OCI-LY7 (cell line): ENCODE measurements around the gene CCDC92. TPM values are rescaled to one million over a fixed set of nuclear protein-coding genes. Genes with fewer than 3 reads are reported as not detected.

ENCODE experiments used
- BruUV-seq: library from RNA; stranded (reverse); fragments of 400-500 nt; replicated peaks from 2 replicates; lab custom pipeline; 2021; lab: Mats Ljungman, UMichigan
- CTCF ChIA-PET: fragments of 300-600 bp; sonication (Branson Sonifier 250); formaldehyde crosslinking; loops from one replicate; lab custom pipeline; 2022; ENCODE audit warnings: antibody characterized with exemption; ENCODE audit not compliant: unreplicated experiment; lab: Charles Lee
- POLR2A ChIA-PET: fragments of 300-600 bp; sonication (Branson Sonifier 250); formaldehyde crosslinking; loops from one replicate; lab custom pipeline; 2022; ENCODE audit warnings: antibody characterized with exemption; lab: Charles Lee
- DNase-seq: peaks from one replicate; pipeline ENCODE4 v3.0.0-alpha.2; 2015; ENCODE audit warnings: low spot score
- H2AFZ ChIP-seq: fragments of 200-600 bp; sonication (generic), shearing (Covaris generic); 2 replicates; pipeline ENCODE4 v1.6.1; 2014; ENCODE audit warnings: mild to moderate bottlenecking, antibody characterized with exemption, low read length, moderate library complexity
- H3K27ac ChIP-seq: fragments of 200-600 bp; sonication (generic); 2 replicates; pipeline ENCODE4 v1.5.1; 2014; ENCODE audit warnings: mixed run types, low read depth, mild to moderate bottlenecking, moderate library complexity, low read length, inconsistent platforms; ENCODE audit not compliant: poor library complexity, severe bottlenecking
- H3K36me3 ChIP-seq: fragments of 200-600 bp; sonication (generic); 2 replicates; pipeline ENCODE4 v1.6.1; 2014; ENCODE audit warnings: mild to moderate bottlenecking, antibody characterized with exemption, low read length, moderate library complexity, mixed read lengths; ENCODE audit not compliant: insufficient read depth
- H3K4me1 ChIP-seq: fragments of 200-600 bp; sonication (generic); 2 replicates; pipeline ENCODE4 v1.5.1; 2014; ENCODE audit warnings: mild to moderate bottlenecking, low read length; ENCODE audit not compliant: insufficient read depth, poor library complexity, severe bottlenecking
- H3K4me2 ChIP-seq: fragments of 200-600 bp; sonication (generic); 2 replicates; pipeline ENCODE4 v1.6.1; 2014; ENCODE audit warnings: mild to moderate bottlenecking, low read length
- H3K4me3 ChIP-seq: fragments of 200-600 bp; sonication (generic); 2 replicates; pipeline ENCODE4 v1.5.1; 2014; ENCODE audit warnings: mild to moderate bottlenecking, low read depth, low read length; ENCODE audit not compliant: poor library complexity, severe bottlenecking
- H3K79me2 ChIP-seq: fragments of 200-600 bp; sonication (generic); 2 replicates; pipeline ENCODE4 v1.6.1; 2016; ENCODE audit warnings: low read depth, mild to moderate bottlenecking, low read length, moderate library complexity, mixed read lengths; ENCODE audit not compliant: insufficient read depth
- H3K9me2 ChIP-seq: fragments of 200-600 bp; sonication (generic); 2 replicates; pipeline ENCODE4 v1.6.1; 2016; ENCODE audit warnings: mild to moderate bottlenecking, low read length, mixed read lengths; ENCODE audit not compliant: insufficient read depth
- H3K9me3 ChIP-seq: fragments of 200-600 bp; sonication (generic); 2 replicates; pipeline ENCODE4 v1.6.1; 2014; ENCODE audit warnings: mild to moderate bottlenecking, mixed run types, low read length, mixed read lengths
- H4K20me1 ChIP-seq: fragments of 200-600 bp; sonication (generic); 2 replicates; pipeline ENCODE4 v1.6.1; 2014; ENCODE audit warnings: mild to moderate bottlenecking, antibody characterized with exemption, low read length, moderate library complexity, mixed read lengths; ENCODE audit not compliant: insufficient read depth
- EZH2phosphoT487 ChIP-seq: fragments of 200-600 bp; sonication (generic); IDR thresholded peaks from 2 replicates; pipeline ENCODE4 v1.6.1; 2018; ENCODE audit warnings: low read depth, borderline replicate concordance, mild to moderate bottlenecking, mixed run types, antibody characterized with exemption, low read length, moderate library complexity, mixed read lengths
- intact Hi-C: fragments of 100-400 bp; cut with micrococcal nuclease; formaldehyde crosslinking; loops from one replicate; pipeline ENCODE4 v1.10.0; 2022; ENCODE audit not compliant: unreplicated experiment
- total RNA-seq, 2 experiments: library from RNA; depleted of rRNA in 1 of 2; stranded (reverse); fragments of >200 nt in 1 of 2; shearing (Covaris generic) in 1 of 2; gene quantifications; 2 replicates each; pipeline ENCODE4 v1.2.3, GENCODE V29; 2014 to 2022
- TF ChIP-seq, protein P1 (sequence below): fragments of 200-600 bp; sonication (generic); conservative IDR thresholded peaks from 2 replicates; pipeline ENCODE4 v1.5.1; 2014; ENCODE audit warnings: mild to moderate bottlenecking, antibody characterized with exemption, low read length, moderate library complexity, mixed read lengths

Gene CCDC92
- total RNA-seq, 2 experiments from 2014 or later = 3.1 to 12.3 TPM

DNA sequence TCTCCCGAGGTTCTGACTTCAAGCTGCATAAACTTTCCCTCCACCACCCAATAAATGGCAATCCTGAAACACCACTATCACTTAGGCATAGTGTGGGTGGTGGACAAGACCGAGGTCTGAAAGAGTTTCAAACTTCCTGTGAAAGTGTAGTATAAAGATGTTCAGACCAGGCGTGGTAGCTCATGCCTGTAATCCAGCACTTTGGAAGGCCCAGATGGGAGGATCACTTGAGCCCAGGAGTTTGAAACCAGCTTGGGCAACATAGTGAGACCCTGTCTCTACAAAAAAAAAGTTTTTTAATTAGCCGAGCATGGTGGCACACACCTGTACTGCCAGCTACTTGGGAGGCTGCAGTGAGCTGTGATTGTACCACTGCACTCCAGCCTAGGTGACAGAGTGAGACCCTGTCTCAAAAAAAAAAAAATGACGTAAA, 61.9 kb downstream of the CCDC92 start:
- Histone ChIP-seq H3K27ac (peak overlapping the region; percentile 21), H3K36me3 (no peaks in the 10 kb centered on the region), H2AFZ (no peak overlapping the region), H3K4me3 (no peak overlapping the region), H4K20me1 (no peaks in the 10 kb centered on the region), H3K4me1 (no peaks in the 10 kb centered on the region), H3K9me2 (no peaks in the 10 kb centered on the region), H3K9me3 (no peaks in the 10 kb centered on the region), H3K79me2 (no peaks in the 10 kb centered on the region), H3K4me2 (no peak overlapping the region)
- ChIA-PET POLR2A (interaction anchor here (0.6 to 0.7 kb wide), 4 partner anchors 42 to 835 kb away, joined by 3 read pairs; no protein-coding TSS in a partner anchor), CTCF (no interaction called here)
- TF ChIP-seq, protein P1, sequence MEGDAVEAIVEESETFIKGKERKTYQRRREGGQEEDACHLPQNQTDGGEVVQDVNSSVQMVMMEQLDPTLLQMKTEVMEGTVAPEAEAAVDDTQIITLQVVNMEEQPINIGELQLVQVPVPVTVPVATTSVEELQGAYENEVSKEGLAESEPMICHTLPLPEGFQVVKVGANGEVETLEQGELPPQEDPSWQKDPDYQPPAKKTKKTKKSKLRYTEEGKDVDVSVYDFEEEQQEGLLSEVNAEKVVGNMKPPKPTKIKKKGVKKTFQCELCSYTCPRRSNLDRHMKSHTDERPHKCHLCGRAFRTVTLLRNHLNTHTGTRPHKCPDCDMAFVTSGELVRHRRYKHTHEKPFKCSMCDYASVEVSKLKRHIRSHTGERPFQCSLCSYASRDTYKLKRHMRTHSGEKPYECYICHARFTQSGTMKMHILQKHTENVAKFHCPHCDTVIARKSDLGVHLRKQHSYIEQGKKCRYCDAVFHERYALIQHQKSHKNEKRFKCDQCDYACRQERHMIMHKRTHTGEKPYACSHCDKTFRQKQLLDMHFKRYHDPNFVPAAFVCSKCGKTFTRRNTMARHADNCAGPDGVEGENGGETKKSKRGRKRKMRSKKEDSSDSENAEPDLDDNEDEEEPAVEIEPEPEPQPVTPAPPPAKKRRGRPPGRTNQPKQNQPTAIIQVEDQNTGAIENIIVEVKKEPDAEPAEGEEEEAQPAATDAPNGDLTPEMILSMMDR = no peak
- TF ChIP-seq EZH2phosphoT487 = no peak
- intact Hi-C loops = no loop called here
- no TSS peak for BruUV-seq
- peak; percentile 19 for DNase-seq

DNA sequence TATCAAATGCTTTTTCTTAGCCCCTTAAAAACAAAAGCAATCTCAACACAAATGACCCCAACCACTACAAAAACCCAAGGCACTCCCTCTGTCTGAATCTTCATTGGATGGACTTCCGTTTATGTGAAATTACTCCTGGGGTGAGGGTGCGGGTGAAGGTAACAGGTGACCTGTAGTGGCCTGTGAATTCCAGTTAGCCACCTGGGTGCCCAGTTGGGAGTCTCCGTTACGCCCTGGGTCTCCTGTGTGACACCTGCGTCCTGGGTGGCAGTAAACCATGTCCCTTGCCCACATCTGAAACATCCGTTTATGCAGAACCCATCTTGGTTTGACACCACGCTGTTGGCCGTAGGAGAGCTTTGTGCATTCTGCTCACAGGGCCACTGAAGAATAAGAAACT, 62.6 kb downstream of the CCDC92 start:
- POLR2A ChIA-PET = interaction anchor here (0.6 to 0.7 kb wide), 4 partner anchors 62 to 836 kb away, joined by 3 read pairs; no protein-coding TSS in a partner anchor

More for the DNA sequence above, 62.6 kb downstream of the CCDC92 start:
- DNase-seq = no peak
- CTCF ChIA-PET = no interaction called here
- no peak overlapping the region for H3K27ac ChIP-seq
- no peaks in the 10 kb centered on the region for H4K20me1 ChIP-seq
- no peak overlapping the region for H2AFZ ChIP-seq
- H3K4me2 ChIP-seq = no peak overlapping the region
- intact Hi-C loops = no loop called here
- no TSS peak for BruUV-seq
- TF ChIP-seq, protein P1 = no peak
- TF ChIP-seq EZH2phosphoT487 = no peak
- H3K4me1 ChIP-seq = no peaks in the 10 kb centered on the region
- H3K36me3 ChIP-seq = no peaks in the 10 kb centered on the region
- no peaks in the 10 kb centered on the region for H3K9me2 ChIP-seq
- H3K9me3 ChIP-seq = no peaks in the 10 kb centered on the region
- H3K79me2 ChIP-seq = no peaks in the 10 kb centered on the region
- H3K4me3 ChIP-seq = no peak overlapping the region
